H54 (cell line): ENCODE measurements around the gene SYT3.

Experiments used
- DNase-seq: peaks from one replicate; pipeline ENCODE4 v3.0.0; 2011; ENCODE audit warnings: low spot score, mixed read lengths; ENCODE audit not compliant: insufficient read length
- FAIRE-seq: peaks from 3 replicates; lab custom pipeline; 2011; peaks lifted over from hg19 to GRCh38; lab: Jason Lieb, UNC
- POLR2A ChIP-seq: IDR thresholded peaks from 2 replicates; pipeline ENCODE4 v1.6.1; 2011; ENCODE audit warnings: low read depth, mild to moderate bottlenecking, low read length

SYT3 gene

DNA sequence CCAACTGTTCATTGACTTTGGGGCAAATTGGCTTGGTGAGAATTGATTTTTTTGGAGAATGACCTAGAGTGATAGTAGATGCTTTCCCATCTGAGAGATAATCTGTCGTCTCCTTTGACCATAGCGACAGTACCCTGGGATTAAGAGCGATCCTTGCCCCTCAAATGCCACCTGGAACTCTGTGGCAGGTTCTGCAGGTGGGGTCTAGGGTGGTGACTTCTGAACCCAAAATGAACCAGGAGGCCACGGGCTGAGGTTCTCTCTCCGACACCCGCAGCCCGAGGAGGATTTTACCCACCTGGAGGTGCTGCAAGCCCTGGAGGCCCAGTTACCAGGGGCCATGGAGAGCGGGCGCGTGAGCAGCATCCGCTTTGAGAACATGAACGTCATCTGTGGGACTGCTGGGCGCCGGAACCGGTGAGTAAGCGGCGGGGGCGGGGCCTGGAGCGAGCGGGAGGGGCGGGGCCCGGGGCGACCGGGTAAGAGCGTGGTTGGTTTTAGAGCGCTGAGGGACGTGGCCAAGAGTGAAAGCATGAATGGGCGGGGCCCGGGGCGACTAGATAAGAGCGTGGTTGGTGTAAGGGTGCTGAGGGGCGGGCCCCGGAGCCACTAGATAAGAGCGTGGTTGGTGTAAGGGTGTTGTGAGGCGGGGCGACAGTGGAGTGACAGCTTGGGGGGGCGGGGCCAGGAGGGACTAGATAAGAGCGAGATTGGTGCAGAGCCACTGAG is 18.2 kb upstream of the SYT3 start:
- peak; percentile 95 for DNase-seq
- FAIRE-seq: peak; percentile 86
- peak; percentile 73; the same call in 1 of the 2 replicates for TF ChIP-seq POLR2A

DNA sequence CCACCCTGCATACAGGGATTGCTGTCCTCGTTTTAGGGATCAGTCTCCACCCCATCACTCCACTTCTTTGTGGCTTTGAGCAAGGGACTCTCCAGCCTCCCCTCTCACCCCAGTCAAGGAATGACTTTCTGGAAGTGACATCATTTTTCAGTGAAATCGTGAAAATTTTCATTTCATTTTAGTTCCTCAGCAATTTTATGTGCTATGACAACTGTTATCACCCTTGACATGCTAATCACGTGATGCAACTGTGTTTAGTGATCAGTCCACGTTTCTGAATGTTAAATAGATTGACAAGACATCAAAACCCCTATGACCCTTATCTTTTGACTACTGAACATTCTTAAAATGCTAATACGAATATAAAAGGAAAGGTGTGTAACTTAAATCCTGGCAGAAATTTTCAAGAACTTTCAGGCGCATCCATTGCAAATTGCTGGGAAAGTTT is 17.6 kb upstream of the SYT3 start:
- DNase-seq (no peak), FAIRE-seq (no peak)
- no peak for TF ChIP-seq POLR2A

DNA sequence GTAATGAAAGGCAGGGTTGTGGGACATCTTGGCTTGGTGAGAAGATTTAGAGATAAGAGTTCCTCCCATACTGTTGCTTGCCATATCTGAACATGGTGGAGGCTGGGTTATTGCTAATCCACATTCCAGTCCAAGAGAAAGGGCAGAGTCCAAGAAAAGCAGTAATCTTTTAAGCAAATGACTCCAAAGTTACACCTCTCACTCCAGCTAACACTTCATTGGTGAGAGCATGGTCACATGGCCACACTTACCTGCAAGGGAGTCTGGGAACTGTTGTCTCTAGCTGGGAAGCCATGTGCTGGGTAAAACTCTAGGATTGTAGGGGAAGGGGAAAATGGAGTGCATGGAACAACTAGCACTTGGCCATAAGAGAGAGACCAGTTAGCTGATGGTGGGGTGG is 15.2 kb upstream of the SYT3 start:
- FAIRE-seq: no peak
- TF ChIP-seq POLR2A: no peak
- no peak for DNase-seq

DNA sequence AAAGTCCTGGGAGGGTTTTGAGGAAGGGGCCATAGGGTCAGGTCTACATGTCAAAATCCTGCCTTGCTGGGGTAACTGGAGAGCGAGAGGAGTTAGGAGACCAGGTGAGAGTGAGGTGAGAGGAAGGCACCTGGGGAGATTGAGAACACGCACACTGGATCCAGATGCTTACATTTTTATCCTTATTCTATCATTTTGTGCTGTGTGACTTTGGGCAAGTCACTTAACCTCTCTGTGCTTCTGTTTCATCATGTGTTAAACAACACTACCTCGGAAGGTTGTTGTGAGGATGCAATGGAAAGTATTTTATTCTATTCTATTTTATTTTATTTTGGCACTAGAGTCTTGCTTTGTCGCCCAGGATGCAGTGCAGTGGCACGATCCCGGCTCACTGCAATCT is 13.0 kb upstream of the SYT3 start:
- FAIRE-seq (no peak), DNase-seq (no peak)
- no peak for TF ChIP-seq POLR2A

DNA sequence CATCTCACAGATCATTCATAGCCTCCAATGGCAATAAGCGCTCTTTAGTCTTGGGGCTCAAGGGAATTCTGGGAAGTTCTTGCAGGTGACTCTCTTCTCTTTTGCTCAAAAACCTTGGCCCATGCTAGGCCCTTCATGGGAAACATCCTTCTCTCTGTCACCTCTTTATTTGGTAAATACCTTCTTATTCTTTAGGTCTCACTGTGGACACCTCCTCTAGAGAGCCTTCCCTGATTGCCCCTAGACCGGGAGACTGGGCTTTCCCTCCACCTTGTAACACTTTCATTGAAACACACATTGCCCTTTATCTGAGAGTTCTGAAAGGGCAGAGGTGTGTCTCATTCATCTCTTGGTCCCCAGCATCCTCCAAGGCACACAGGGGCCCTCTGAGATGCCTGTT is 11.5 kb upstream of the SYT3 start:
- TF ChIP-seq POLR2A: no peak
- FAIRE-seq (no peak), DNase-seq (no peak)

DNA sequence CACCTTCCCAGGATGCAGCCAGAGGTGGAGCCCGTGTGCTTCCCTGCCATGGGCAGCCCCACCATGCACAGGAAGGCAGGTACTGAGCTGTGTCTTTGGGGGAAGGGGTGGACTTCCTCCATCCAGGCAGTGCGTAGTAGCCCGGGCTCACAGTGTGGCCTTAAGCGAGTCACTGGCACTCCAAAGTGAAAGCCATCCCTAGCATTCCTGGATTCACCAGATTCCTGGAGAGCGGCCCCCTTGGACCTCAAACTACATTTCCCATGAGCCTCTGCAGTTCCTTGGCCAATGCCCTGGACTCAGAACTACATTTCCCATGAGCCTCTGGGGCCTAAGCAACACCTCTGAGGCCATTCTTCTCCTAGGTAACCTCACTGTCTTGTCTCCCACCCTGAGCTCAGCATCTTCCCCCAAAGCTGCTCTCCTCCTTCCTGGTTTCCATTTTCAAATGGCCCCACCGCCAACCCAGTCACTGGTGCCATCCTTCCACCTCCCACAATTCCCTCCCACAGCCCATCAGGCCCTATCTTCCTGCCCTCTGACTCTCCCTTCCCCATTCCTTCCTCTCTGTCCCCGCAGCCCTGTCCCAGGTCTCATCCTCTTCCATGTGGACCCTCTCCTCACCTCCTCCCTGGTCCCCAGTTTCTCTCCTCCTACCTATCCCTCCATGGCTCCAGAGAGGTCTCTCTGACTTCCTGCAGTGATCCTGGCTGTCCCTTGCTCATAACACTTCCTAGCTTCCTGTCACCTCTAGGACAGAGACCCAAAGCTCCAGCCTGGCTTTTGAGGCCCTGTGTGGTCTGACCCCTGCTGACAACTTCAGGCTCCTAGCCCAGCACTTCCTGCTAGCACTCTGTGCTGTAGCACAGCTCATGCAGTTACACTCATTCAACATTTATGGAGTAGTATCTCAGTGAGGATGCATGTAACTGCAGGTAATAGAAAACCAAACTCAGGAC is 10.0 kb upstream of the SYT3 start, which contains the start of gene C19orf81:
TSS of gene C19orf81 (plus strand) at position 13 of the 959 bp plus-strand sequence. CDS start at position 13, 0 bp downstream.
- FAIRE-seq: no peak
- DNase-seq: peak; percentile 75

DNA sequence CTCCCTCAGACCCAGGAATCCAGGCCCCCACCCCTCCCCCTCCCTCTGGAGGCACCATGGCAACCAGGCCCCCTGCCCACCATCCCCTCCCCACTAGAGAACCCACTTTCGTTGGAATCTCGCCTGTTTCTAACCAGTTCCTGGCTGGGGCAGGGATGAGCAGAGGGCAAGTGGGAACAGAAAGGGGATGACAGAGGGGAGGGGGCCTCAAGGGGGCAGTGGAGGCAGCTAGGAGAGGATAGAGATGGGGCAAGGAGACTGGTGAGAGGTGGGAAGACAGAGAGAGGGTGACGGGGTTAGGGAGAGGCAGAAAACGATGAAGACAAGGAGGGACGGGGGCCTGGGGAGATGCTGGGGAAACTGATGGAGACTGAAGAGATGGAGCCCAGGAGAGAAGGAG is 9.0 kb upstream of the SYT3 start:
- FAIRE-seq (no peak), DNase-seq (no peak)
- TF ChIP-seq POLR2A: no peak

More for the DNA sequence above, 10.0 kb upstream of the SYT3 start, which contains the start of gene C19orf81:
- no peak for TF ChIP-seq POLR2A

DNA sequence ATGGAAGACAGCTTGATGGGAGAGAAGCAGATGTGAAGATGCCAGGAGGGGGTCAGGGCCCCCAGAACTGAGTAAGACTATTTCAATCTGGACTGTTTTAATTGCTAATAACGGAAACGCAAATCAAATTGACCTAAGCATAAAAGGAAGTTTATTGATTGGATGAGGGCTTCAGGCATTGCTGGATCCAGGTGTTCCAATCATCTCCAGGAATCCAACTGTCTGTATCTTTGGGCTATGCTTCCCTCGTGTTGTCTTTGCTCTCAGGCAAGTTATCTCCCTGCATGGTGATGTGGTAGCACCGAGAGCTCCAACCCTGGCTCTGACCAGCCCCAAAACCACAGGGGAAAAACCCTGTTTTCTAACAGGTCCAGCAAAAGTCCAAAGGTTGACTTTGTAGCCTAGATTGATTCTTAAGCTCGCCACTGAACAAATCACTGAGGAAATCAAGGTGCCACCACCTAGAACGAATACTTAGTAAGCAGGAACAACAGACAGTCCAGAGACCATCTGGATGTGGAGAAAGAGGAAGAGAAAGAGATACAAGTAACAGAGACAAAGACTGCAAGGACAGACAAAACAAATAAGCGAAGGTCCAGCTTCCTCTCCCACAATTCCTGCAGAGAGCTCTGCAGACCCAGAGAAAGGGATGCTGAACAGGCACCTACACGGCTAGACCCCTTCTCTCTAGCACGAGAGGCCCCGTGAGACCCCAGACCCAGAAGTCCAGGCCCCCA is 8.4 kb upstream of the SYT3 start:
- no peak for FAIRE-seq
- DNase-seq: no peak

DNA sequence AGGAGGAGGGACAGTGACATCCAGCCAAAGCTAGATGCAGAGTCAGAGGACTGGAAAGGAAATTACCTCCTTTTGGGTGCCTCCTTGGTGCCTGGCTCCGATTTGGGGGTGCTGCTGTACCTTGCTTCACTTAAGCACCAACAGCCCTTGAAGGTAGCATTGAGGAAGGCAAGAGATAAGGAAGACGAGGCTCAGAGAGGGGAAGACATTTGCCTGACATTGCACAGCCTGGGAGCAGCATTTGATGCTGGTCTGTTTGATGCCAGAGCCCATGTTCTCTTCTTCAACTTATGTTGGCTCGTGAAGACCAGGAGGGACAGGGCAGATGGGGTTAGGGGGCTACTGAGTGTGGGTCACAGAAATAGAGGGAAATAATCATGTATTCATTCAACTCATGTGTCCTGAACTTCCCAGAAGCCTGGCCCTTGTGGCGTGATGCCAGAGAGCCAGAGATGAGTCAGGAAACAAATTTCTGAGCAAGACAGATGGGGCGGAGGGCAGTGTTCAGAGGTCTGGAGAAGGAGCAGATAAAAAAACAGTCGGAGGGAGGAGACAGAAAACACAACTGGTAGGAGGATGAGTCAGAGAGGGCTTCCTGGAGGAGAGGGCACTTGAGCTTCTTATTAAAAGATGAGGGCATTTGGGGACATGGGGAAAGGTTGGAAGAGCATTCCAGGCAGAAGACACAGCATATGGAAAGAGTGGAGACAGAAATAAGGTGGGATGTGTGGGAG is 6.6 kb upstream of the SYT3 start:
- no peak for TF ChIP-seq POLR2A
- FAIRE-seq (peak; percentile 68), DNase-seq (peak; percentile 93)

More for the DNA sequence above, 8.4 kb upstream of the SYT3 start:
- no peak for TF ChIP-seq POLR2A

DNA sequence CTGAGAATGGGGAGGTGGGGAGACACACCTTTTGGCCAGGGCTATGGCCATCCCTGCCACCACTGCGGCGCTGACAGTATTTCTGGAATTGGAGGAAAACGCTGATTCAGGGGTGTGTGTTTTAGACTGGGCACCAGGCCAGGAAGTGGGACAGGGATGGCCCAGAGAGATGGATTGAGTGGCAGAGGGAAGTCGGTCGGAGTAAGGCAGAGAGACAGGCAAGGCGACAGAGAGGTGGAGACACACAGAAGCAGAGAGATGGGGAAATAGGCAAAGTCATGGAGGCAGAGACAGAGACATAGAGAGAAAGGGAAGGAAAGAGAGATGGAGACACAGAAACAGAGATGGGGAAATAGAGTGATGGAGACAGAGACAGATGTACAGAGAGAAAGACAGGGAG is 5.4 kb upstream of the SYT3 start:
- FAIRE-seq: no peak
- no peak for TF ChIP-seq POLR2A

DNA sequence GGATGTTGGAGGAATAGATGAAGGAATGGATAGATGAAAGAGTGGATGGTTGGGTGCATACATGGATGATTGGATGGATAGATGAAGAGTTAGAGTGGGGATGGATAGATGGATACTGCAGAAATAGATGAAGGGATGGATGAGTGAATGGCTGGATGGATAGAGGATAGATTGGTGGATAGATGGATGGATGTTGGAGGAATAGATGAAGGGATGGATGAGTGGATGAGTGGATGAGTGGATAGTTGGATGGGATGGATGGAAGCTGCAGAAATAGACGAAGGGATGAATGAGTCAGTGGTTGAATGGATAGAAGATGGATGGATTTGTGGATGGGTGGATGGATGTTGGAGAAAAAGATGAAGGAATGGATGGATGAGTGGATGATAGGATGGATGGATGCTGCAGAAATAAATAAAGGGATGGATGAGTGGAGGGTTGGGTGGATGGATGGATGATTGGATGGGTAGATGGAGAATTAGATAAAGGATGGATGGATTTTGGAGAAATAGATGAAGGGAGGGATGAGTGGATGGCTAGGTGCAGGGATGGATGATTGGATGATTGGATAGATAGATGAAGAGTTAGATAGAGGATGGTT is 4.7 kb upstream of the SYT3 start:
- FAIRE-seq (no peak), DNase-seq (no peak)
- TF ChIP-seq POLR2A: no peak

More for the DNA sequence above, 5.4 kb upstream of the SYT3 start:
- no peak for DNase-seq

DNA sequence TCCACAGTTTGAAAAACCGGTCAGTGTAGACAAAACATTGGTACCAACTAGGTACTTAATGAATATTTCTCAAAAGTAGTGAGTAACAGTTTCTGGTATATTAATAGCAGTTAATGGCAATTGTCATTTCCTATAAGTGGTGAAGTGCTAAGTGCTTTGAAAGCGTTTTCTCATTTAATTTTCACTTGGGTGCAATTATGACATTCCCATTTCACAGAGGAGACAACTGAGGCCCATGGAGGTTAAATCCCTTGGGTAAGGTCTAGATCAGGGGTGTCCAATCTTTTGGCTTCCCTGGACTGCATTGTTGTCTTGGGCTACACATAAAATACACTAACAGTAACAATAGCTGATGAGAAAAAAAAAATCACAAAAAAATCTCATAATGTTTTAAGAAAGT is 687 bp upstream of the SYT3 start:
- no peak for TF ChIP-seq POLR2A
- DNase-seq (no peak), FAIRE-seq (no peak)

DNA sequence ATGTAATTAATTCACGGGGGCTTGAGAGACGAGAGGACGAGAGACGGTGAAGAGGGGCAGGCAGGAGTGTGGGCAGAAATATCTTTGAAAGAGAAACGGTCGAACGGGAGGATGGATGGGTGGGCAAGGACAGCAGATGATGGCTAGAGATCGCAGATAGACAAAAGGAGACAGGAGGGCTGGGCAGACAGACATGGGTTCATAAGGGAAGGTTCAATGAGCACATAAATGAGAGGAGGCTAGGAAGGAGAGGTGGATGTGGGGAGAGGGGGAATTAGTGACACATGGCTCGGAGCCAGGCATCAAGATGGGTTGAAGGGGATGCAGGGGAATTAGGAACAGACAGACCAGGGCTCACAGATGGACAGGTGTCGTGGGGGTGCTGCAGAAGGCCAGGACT is 1.1 kb downstream of the SYT3 start:
- TF ChIP-seq POLR2A: no peak
- DNase-seq (no peak), FAIRE-seq (no peak)
